Stimulated activated CD8-positive, alpha-beta memory T cell treated with anti-CD3 and anti-CD28 coated beads, Interleukin-4, amount 100 ng/mL, for 4 hours (primary cell): ENCODE measurements around the gene BIRC5.

ENCODE experiments used
- DNase-seq, 2 donors: peaks; one replicate each; pipeline ENCODE4 v3.0.0-alpha.2; 2020; ENCODE audit warnings: low read depth in 2 of 2, low spot score in 1 of 2

The BIRC5 gene

GRCh38 chr17:78255029-78255656 is 41.1 kb downstream of the BIRC5 start:
- DNase-seq = no peak

DNA sequence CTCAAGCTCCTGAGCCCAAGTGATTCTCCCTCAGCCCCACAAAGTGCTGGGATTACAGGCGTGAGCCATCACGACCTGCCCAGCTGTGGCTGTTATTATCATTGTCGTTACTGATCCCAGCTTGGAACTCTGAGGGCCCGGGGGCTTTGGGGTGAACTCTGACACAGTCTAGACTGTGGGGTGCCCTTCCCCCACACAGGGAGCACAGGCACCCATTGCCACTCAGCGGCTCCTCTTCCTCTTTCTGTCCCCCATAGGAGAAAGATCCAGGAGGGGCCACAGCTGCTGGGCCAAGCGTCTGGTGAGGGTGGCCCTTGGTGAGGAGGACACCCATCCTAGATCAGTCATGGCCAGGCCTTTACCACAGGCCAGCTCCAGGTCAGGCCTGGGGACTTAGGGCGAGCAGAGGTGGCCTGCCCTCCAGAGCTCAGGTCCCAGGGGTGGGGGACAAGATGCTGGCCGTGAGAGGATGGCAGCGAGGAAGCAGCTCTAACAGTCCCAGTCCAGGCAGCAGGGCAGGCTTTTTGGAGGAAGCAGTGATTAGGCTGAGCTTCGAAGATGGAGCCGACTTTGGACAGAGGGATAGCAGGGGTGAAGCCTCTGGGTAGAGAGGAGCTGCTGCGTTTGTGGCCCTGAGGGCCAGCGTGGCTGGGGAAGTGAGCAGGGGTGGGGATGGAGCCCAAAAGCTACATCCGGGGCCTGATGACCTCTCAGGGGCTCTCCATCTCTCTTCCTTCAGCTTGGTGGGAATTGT is 42.1 kb downstream of the BIRC5 start:
- no peak for DNase-seq

DNA sequence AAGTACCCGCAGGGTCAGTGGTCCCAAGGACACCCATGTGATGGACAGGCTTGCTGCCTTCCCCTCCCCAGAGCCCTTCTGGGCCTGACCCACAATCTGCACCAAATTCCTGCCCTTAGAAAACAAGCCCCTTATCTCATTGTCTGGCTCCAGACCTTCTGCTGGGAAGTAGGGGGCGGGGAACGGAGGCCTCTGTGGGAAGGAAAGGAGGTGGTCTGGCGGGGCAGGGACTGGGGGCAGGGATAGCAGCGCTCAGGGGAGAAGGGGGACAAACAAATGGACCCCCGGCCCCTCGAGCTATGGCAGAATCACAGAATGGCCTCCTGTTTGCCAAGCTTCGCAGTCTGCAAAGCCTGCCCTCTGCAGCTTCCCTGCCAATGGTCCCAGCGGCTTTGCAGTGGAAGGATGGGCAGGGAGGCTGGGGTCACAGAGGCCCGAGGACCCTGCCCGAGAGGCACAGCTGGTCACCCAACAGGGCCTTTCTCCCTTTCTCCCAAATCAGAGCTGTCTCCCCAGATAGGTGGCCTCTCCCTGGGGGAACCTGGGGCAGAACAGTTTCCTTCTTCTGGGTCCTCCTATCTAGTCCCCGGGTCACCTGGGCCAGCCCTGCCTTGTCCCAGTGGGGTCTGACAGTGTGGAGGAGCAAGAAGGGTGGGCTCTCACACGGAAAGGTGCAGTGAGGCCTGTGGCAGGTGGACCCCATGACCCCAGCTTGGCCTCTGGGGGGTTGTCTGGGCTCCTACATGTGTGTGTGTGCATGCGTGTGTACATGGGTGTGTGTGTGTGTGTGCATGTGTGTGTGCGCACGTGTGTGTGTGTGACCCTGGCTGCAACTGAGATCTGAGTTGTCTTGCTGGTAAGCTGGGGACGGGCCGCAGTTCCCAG is 42.9 kb downstream of the BIRC5 start:
- DNase-seq = no peak

DNA sequence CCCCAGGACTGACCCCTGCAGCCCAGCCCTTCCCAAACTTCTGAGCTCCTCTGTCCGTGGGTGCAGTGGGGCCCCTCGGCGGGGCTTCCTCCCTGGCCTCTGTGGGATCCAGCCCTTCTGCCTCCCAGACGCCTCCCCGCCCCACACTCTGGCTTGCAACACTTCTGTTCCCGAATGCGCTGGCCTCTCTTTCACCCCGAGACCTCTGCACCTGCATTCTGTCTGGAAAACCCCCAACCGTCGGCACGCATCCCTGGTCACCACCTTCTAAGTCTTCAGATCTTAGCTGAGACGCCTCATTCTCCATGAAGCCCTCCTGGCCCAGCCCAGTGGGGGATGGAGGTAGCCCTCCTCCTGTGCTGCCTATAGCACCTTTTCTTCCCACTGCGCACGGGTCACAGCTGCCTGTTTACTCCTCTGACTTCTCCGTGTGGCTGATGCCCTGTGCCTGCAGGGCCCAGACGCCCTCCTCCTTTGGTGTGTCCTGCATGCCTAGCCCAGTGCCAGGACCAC is 43.8 kb downstream of the BIRC5 start:
- DNase-seq = no peak

- peak in 1 of 2 donors; percentile 32 for DNase-seq
These were observed 44.5 kb downstream of the BIRC5 start for GRCh38 chr17:78258323-78259191.

- no peak for DNase-seq
These were observed 45.1 kb downstream of the BIRC5 start for GRCh38 chr17:78259192-78259554.

GRCh38 chr17:78263063-78263735 is 49.1 kb downstream of the BIRC5 start:
- no peak for DNase-seq

- DNase-seq = no peak
These were observed 49.8 kb downstream of the BIRC5 start for GRCh38 chr17:78263736-78264340.

- DNase-seq = no peak
These were observed 50.5 kb downstream of the BIRC5 start for GRCh38 chr17:78264590-78264989.

GRCh38 chr17:78265121-78265520 is 51.1 kb downstream of the BIRC5 start:
- no peak for DNase-seq

GRCh38 chr17:78266231-78266631 is 52.2 kb downstream of the BIRC5 start:
- DNase-seq = no peak

GRCh38 chr17:78266771-78267170 is 52.7 kb downstream of the BIRC5 start:
- DNase-seq = no peak

- DNase-seq = no peak
These were observed 53.4 kb downstream of the BIRC5 start for GRCh38 chr17:78267253-78268073.

- DNase-seq = no peak
These were observed 54.3 kb downstream of the BIRC5 start for GRCh38 chr17:78268191-78268874.

DNA sequence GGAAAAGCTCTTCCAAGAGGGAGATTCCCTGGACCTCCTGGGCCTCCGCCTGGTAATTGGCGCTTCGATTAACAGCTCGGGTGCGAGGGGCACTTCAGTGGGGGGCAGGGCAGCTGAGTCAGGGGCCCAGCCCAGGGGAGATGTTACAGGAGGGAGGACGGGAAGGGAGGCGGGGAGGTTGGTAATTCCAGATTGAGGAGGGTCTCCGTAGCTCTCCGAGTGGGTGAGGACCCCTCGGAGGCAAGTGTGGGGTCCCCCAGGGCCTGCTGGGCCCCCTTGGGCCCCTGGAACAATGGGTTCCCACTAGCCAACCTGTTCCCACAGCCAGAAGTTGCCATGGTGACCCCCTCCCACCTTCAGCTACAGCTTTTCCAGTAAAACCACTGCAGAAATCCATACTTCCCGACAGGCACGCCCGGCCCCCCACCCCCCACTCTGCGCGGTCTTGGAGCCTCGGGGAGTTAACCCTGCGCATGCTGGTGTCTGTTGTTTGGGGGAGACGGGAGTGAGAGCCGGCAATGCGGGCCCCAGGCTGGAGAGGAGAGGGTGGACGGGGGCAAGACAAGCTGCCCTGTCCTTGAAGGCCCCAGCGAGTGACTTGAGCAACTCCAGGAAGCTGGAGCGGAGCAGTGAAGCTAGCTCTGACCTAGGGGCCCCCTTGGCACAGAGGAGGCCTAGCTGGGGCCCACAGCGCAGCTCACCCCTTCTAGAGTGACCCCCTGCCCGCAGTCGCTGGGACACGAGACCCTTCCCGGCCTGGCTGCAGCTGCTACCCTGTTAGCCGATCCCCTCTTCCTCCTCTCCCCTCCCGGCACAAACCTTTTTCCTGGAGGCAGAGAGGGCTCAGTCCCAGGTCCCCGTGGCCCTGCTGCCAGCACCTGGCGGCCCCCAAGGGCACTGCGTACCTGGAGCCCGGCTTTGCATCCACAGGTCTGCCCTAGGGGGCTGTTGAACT is 55.2 kb downstream of the BIRC5 start:
- DNase-seq = no peak

- no peak for DNase-seq
These were observed 55.9 kb downstream of the BIRC5 start for GRCh38 chr17:78269955-78270381.
